Measurements from ENCODE around the gene COA1.
"Not testable (repeated sequence)": the region's sequence is repeated elsewhere in the genome, so short reads cannot be mapped to it uniquely, and the experiment has no call there.

DNA sequence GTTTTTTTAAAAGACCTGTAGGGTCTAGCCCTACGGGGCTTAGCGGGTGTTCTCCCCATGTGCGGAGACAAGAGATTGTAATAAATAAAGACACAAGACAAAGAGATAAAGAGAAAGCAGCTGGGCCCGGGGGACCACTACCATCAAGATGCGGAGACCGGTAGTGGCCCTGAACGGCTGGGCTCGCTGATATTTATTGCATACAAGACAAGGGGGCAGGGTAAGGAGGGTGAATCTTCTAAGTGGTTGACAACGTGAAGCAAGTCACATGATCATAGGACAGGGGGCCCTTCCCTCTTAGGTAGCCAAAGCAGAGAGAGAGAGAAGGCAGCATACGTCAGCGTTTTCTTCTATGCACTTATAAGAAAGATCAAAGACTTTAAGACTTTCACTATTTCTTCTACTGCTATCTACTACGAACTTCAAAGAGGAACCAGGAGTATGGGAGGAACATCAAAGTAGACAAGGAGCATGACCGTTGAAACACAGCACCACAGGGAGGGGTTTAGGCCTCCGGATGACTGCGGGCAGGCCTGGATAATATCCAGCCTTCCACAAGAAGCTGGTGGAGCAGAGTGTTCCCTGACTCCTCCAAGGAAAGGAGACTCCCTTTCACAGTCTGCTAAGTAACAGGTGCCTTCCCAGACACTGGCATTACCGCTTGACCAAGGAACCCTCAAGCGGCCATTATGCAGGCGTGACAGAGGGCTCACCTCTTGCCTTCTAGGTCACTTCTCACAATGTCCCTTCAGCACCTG lies 5.4 kb upstream of the COA1 start:
- not testable (repeated sequence) for TF ChIP-seq CTCF (IDR thresholded peaks at IDR 0.05); POLR2A (IDR thresholded peaks at IDR 0.05; ENCODE audit: low read depth); POLR2AphosphoS5 (IDR thresholded peaks at IDR 0.05); EP300 (IDR thresholded peaks at IDR 0.05)

Data from esophagus muscularis mucosa (tissue), 4 donors.